ENCODE results near the gene MYO19.
"Not testable (repeated sequence)": the region's sequence is repeated elsewhere in the genome, so short reads cannot be mapped to it uniquely, and the experiment has no call there.

Gene MYO19

DNA sequence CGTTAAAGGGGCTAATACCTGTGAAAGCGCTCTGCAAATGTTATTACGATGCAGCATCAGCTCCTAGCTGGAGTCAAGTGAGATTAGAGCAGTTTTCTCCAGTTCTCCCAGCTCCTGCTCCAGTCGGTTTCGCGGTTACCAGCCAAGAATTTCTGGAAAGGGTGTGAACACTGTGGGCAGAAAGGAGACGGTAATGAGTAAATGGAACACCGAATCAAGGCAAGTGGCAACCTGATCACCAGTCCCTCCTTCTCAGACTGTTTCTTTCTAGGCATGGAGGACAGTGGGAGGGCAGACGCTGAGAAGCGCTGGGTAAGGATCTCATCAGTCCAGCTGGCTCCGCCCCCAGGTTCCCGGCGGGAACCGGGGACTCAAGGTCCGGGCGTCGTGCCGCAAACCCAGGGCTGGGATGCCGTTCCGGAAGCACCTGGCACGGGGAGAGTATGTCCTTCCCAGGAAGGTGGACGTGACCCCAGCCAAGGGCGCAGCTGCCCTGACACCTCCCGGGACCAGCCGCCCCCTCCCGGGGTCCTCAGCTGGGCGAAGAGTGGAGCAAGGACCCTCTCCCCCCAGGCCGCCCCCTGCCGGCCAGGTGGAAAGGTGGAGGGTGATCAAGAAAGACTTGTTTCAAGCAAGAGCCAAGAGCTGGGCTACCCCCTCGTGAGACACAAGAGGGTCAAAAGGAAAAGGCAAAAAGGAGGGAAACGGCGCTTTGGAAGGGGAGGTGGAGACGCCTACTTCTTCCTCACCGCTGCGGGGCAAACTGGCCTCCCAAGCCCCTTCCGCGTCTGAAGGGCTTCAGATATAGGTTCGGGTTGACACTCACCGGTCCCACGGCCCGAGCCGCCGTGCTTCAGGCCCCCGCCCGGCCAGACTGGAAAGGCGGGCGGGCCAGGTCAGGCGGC, 481 bp downstream of the MYO19 start:
- Histone ChIP-seq H3K4me3 (peak overlapping the region; percentile 52 to 89 (median 68)), H3K27ac (peak overlapping the region; percentile 23 to 100 (median 97))

DNA sequence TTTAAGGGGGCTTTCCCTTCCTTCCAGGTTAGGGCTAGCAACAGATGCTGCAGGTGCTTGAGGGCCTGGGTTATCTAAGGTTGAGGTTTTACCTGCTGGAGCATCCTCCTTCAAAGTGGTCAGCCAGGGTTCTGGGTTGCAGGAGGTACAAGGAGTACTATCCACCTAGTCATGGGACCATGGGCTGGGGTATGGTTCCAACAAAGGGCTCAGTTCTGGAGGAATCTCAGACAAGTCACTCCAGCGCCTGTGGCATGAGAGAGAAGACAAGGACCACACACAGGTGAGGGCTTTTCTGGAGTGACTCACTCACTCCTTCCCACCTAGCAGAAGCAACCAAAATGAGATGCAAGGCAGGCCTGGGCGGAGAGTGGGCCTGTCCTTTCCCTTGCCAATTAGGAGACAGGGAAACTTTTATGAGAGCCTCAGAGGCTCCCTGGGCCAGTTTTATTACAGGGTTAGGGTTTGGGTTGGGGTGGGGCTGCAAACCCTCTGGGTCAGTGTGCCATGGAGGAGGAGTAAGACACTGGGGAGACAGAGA, 2.2 kb downstream of the MYO19 start:
- peak overlapping the region in 5 of 21 experiments; percentile 89 to 99 (median 97) for H3K27ac ChIP-seq
- H3K4me3 ChIP-seq = no peak overlapping the region

DNA sequence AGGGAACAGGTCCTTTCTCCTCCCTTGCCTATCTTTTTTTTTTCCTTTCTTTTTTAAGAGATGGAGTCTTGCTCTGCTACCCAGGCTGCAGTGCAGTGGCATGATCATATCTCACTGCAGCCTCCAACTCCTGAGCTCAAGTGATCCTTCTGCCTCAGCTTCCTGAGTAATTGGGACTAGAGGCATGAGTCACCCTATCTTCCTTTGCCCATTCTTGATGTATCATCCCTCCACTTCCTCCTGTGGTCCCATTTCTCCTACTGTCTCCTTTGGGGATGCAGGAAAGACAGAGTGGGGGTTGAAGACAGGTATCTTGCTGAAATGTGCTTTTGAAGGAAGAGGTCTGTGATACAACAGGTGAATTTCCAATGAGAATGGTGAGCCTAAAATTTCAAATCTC, 5.5 kb downstream of the MYO19 start:
- Histone ChIP-seq H3K4me3 (no peak overlapping the region), H3K27ac (no peak overlapping the region)

DNA sequence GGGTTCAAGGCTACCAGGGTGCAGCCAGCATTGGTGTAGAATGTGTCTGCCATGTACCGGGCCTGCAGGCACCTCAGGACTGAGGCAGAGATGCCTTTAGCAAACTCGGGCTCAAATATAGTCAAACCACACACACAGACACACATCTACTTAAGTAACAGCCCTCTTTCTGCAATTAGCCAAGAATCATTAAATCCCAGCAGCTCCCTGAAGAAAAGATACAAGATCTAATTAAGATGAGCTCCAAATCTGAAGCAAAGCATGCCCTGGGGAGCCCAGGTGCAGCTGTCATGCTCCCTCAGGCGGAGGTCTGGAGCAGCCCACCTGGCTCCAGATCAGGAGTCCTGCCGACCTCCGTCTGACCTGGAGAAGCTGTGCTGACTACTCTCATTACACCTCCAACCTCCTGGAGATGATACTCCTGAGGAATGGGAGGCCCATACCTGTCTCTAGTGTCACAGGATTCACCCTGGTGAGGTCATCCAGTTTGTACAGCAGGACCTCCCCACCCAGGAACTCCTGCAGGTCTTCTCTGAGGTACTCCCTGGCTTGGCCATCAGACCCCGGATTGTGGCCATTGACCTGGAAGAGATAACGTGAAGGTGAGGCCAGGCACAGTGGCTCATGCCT, 6.9 kb downstream of the MYO19 start:
- Histone ChIP-seq H3K4me3 (no peak overlapping the region), H3K27ac (no peak overlapping the region)

DNA sequence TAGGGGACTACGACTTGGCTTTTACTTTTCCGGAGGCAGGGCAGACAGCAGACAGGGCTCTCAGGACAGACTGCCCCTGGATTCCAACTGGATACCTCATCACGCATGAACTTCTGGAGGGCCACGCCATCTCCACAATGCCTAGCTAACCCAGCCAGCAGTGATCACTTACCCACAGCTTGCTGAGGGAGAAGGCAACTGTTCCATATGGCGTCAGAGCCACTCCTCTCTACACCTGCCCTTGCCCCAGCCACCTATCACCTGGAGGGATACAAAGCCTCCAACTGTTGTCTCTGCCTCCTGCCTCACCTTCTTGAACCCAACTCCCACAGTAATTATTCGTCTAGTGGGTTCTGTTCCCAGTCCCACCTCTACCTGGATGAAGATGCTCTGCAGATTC, 8.8 kb downstream of the MYO19 start:
- no peak overlapping the region for H3K4me3 ChIP-seq
- no peak overlapping the region for H3K27ac ChIP-seq

DNA sequence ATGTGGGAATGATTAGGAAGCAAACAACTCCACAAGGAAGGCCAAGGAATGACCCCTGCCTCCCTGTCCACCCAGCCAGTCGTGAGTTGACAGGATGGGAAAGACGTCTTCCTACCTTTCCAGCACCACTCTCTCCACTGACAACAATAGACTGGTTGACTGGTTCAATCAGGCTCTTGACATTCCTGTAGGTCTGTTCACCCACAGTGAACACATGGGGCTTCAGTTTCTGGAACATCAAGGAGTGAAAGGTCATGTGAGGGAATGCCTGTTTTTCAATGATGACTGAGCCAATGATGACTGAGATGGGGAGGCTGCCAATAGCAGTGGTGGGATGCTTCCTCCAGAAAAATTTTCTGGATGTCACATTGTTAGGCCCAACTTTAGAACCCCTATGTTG, 9.6 kb downstream of the MYO19 start:
- no peak overlapping the region for H3K27ac ChIP-seq
- no peak overlapping the region for H3K4me3 ChIP-seq

DNA sequence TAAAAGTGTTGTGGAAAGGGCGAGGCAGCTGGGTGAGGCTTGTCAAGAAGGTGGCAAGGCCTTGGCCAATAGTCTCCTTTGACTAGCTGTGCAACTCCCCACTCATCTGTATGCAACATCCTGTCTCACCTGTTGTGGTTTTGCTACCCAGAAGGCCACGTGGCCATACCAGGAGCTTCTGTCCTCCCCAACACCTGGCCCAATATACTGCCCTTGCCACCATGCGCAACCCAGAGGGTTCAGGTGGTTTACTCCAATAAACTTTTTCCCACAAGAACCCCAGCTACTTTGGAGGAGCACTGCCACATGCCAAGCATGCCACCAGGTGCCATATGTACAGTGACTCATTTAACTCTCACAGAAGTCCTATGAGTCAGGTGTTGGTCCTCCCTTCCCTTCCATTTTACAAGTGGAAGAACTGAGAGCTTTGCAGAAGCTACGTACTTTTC, 10.2 kb downstream of the MYO19 start:
- H3K27ac ChIP-seq = no peak overlapping the region
- no peak overlapping the region for H3K4me3 ChIP-seq

DNA sequence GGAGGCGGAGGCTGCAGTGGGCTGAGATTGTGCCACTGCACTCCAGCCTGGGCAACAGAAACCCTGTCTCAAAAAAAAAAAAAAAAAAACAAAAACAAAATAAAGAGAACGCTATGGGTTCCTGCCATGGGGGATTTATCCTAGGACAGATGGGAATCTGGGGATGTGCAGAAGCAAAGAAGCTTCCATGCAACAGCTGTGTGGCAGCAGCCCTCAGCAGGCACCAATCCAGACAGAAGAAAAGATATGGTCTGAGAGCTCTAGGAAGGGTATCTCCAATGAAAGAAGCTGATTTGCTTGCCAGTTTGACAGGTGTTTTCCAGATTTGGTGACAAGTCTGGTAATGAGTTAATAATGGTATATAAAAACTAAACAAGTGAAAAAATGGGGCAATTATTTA, 11.6 kb downstream of the MYO19 start:
- no peak overlapping the region for H3K4me3 ChIP-seq
- H3K27ac ChIP-seq = no peak overlapping the region

DNA sequence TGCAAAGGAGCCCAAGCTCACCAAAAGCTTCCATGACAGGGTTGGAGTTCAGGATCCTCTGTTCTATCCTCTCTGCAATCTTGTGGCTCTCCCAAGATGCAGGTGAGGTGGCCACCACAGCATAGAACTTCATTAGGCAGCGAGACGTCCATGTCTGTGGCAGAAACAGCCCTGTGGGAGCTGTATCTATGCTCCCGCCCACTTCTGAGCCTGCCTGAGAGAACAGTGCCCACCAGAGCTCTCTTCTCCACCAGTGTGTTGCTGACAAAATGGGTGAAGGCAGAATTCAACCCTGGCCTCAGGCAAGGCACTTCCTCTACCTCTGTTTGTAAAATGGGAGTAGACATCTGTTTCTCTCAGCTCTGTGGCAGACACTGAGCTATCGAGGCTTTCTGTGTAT, 18.8 kb downstream of the MYO19 start:
- no peak overlapping the region for H3K27ac ChIP-seq
- H3K4me3 ChIP-seq = no peak overlapping the region

DNA sequence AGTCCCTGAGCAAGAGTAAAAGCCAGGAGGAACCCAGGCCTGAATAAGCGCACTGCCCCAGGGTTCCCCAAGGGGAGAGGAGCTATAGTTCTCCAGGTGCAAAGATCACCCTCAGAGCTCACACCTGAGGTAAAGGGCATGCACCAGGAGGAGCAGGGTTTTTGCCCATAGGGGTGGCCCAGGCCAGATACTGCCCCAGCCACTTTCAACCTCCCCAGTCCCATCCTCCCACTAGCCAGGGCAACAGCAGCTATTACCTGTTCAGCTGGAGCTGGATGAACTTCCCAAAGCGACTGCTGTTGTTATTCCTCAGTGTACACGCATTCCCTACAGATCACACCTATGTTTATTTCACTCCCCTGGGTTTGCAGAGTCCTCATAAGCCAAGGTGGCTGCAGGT, 19.8 kb downstream of the MYO19 start:
- H3K4me3 ChIP-seq = no peak overlapping the region
- H3K27ac ChIP-seq = no peak overlapping the region

DNA sequence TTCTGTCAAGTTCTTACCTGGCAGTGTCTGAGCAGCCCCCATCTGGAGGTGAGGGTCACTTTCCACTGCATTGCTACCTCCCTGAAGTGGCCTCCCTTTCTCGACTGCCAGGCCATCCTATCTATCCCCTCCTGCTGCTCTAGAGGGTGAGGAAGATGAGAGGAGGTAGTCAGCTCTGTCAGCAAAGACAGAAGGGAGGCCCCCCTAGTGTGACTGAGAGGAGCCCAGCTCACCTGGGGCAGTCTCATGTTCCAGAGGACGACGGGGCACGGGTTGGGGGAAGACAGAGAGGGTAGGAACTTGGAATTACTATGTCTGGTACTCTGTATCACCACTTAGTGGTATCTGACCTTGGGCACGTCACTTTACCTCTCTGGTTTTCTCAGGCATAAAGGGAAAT, 22.0 kb downstream of the MYO19 start:
- no peak overlapping the region for H3K27ac ChIP-seq
- no peak overlapping the region for H3K4me3 ChIP-seq

DNA sequence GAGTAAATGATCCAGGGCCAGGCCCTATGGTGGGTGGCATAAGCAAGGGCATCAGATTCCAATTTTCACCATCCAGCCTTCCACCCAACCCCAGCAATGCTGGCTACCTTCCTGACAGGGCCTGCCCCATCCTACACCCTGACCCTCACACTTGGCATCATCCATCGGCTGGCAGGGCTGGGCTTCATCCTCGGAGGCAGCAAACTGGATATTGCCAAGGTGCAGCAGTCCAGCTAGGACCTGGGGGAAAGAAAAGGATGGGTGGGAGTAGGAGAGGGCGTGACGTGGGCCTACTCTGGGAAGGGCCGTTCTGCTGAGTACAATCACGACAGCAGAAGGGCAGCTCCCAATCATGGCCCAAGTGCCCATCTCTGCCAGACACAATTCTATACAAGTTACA, 23.5 kb downstream of the MYO19 start:
- H3K4me3 ChIP-seq = no peak overlapping the region
- H3K27ac ChIP-seq = no peak overlapping the region

DNA sequence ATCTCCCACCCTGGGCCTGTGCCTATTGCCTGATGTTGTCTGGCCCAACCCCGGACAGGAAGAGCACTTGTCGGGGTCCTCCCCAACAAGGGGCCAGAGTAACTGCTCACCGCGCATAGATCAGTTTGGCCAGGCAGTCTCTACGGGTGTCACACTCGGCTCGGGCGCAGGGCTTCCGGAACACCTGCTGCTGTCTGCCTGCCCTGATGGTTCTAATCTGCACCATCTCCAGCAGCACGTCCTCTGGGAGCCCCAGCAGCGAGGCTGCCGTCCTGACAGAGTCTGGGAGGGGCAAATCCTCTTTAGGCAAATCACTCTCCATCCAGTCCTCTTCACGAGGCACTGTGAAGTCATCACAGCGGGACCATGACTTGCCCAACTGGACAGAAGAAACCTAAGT, 24.0 kb downstream of the MYO19 start:
- Histone ChIP-seq H3K27ac (no peak overlapping the region), H3K4me3 (no peak overlapping the region)

DNA sequence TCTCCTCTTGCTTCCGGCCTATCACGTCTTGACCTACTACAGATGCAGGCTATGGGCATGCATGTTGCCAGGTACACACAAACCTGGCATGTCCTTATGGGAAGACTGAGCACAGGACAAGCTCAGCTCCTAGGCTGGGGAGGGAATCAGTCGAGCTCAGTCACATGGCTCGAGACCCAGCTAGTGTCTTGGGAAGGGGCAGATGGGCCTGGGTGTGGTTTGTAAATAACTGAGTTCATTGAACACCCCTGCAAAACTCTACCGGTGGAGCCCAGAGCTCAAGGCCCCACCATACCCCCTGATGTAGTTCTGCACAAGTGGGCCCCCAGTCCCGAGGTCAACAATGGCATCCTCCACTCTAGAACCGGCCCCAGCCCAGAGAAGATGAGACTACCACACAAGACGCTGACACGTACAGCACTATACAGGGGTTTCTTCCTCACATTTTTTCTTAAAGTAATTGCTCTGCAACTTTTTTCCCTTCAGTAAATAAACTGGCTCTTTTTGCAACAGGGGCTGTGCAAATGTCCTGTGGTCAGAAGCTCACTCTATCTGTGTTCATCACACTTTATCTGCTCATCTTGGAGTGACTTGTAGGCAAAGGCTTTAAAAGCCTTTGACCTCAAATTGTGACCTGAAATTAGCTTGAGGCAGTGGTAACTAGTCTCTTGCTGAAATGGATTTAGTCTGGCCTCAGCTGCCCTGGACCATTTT, 25.2 kb downstream of the MYO19 start:
- no peak overlapping the region for H3K4me3 ChIP-seq
- H3K27ac ChIP-seq = no peak overlapping the region

DNA sequence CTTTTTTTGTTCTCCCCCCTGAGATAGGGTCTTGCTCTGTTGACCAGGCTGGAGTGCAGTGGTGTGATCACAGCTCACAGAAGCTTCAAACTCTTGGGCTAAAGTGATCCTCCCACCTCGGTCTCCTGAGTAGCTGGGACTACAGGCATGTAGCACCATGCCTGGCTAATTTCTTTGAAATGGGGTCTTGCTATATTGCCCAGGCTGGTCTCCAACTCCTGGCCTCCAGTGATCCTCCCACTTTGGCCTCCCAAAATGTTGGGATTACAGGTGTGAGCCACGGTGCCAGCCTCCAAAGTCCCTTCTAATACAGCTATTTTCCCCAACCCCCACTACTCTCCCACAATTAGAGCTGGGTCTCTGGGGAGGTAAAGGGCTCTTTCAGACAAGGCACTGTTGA, 26.2 kb downstream of the MYO19 start:
- H3K27ac ChIP-seq, H3K4me3 ChIP-seq: not testable (repeated sequence)

DNA sequence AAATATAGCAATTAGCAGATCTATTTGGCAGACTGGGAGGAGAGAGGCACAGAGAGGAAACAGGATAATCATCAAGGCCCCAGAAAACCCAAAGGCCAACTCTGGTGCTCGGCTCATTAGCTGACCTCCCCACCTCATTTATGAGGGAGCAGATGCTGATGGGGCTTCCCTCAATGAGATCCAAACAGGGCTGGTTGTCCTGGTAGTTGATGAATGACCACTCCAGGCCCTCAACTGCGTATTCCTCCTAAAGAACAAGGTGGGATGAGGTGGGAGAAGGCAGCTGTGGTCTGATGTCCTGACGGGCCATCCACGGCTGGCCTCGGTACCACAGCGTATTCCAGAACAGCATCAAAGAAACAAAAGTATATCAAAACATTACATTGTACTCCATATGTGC, 27.4 kb downstream of the MYO19 start:
- no peak overlapping the region for H3K4me3 ChIP-seq
- no peak overlapping the region for H3K27ac ChIP-seq

DNA sequence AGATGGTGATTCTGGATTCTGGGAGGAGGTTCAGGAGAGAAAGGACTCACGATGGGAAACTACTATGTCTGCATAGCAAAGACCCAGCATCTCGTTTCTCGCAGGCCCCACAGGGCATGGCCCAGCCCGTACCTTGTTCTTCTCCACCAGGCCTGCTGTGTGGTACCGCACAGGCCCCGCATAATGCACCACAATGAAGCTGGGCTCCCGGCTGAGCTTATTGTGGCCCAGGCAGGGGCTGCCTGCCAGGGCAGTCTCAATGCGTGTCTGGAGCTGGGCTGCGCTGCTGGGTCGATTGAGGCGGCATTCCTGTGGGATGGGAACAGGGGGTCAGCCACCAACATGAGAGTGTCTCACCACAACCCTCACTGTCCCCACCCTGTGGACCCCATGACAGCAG, 27.8 kb downstream of the MYO19 start:
- Histone ChIP-seq H3K4me3 (no peak overlapping the region), H3K27ac (no peak overlapping the region)

DNA sequence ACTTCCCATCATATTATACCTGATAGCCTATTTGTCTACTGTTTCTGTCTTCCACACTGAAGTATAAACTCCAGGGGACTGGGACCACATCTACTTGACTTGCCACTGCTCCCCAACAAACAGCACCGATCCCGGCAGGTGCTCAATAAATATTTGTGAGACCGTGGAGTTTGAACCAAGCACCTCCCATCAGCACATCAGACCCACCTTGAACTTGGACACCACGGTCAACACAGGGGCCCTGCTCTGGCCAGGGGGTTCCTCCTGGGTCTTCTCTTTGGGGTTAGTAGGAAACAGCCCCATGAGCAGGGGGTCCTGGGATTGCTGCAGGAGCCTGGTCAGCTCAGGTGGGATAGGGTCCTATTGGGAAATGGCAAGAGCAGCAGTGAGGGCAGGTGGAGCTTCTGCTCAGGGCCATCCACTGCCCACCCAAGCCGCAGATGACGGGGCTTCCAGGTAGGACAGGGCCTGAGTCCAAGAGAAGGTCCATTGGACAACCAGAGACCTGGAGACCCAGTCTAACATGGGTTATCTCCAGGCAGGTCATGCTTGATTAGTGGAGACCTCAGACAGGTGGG, 28.3 kb downstream of the MYO19 start:
- no peak overlapping the region for H3K27ac ChIP-seq
- H3K4me3 ChIP-seq = no peak overlapping the region

DNA sequence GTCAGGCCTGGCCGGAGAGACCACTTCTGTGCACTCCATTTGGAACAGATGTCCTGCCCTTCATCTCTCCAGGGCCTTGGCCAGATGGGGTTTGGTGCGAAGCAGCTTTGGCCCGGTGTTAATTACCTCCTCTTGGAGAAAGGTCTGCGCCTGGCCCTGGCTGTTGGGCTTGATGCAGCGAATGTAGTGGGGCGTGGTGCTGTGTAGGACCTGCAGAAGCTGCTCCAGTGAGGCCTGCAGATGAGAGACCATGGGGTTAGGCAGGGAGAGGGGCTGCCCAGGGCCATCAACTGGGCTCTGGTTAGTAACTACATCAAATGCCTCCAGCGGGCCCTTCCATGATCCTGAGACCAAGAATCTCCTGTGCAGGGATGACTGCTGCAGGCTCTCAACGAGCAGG, 29.5 kb downstream of the MYO19 start:
- Histone ChIP-seq H3K27ac (no peak overlapping the region), H3K4me3 (no peak overlapping the region)

DNA sequence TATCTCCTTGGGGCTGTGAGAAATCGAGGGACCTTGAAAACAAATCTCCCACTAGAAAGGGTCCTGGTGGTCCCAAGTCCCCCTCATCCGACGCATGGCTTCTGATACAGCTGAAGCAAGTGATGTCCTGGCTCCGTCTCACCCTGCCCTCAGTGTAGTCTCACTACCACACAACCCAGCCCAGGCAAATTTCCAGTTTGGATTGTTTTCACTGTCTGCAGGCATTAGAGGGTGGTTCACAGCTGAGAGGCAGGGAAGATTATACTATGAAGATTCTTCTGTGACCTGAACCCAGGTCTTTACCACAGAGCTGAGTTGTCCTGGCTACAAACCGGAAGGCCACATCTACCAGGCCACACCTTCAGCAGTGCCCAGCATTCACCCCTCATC, 30.5 kb downstream of the MYO19 start:
- no peak overlapping the region for H3K27ac ChIP-seq
- H3K4me3 ChIP-seq = no peak overlapping the region
